ENCODE measurements around the gene ACLY. TPM values are rescaled to one million over a fixed set of nuclear protein-coding genes. Genes with fewer than 3 reads are reported as not detected.

The ACLY gene
- total RNA-seq, 2 experiments from 2014 or later = 185 to 186 TPM

DNA sequence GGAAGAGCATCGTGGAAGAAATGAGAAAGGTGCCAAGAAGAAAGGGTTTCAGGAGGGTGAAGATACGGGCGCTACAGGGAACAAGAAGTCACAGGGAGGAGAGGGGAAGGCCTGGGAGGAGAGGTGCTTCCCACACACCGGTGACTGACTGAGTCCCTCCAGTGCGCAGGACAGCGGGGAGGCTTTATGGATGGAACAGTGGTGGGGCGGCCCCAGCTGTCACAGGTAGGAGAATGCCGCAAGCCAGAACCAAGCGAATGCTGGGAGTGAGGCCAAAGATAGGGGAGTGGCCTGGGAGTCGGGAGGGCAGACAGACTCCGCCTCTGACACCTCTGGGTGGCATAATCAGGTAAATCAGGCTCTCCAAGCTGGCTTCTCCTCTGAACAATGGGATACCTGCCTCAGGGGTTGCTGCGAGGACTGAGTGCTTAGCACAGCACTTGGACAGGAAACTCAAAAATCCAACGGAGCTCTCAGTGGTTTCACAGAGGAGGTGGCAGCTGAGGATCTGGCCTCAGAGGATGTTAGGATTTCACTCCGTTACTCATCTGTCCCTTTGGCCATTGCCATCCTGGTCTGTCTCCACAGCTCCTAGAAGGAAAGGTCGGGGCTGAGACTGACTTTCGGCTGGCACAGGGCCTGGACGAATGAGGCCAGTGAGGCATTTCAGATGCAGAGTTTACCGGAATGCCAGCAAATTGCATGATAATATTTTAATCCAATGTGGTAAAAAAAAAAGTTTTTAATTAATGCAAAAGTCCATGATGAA, 47.1 kb upstream of the ACLY start:
- Mint-ChIP-seq H3K4me3 (peak overlapping the region; percentile 82), H3K27me3 (no peaks in the 10 kb centered on the region), H3K27ac (peak overlapping the region; percentile 88), H3K36me3 (ENCODE audit: low read depth) (peaks cover 11% of the 10 kb centered on the region), H3K9me3 (no peaks in the 10 kb centered on the region), H3K4me1 (ENCODE audit: low read depth) (peaks cover 35% of the 10 kb centered on the region)
- peak; percentile 59 for ATAC-seq
- TF ChIP-seq, protein P1, sequence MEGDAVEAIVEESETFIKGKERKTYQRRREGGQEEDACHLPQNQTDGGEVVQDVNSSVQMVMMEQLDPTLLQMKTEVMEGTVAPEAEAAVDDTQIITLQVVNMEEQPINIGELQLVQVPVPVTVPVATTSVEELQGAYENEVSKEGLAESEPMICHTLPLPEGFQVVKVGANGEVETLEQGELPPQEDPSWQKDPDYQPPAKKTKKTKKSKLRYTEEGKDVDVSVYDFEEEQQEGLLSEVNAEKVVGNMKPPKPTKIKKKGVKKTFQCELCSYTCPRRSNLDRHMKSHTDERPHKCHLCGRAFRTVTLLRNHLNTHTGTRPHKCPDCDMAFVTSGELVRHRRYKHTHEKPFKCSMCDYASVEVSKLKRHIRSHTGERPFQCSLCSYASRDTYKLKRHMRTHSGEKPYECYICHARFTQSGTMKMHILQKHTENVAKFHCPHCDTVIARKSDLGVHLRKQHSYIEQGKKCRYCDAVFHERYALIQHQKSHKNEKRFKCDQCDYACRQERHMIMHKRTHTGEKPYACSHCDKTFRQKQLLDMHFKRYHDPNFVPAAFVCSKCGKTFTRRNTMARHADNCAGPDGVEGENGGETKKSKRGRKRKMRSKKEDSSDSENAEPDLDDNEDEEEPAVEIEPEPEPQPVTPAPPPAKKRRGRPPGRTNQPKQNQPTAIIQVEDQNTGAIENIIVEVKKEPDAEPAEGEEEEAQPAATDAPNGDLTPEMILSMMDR (IDR thresholded peaks at IDR 0.05) = no peak
- intact Hi-C loops (cut with micrococcal nuclease) = no loop called here
- ChIA-PET CTCF (interaction anchor here (0.9 to 3.8 kb wide), 15 partner anchors 10 to 561 kb away, joined by 3 to 13 read pairs (median 4); partner anchors contain the start of genes DHX58, DNAJC7 and ODAD4), POLR2A (interaction anchor here (0.7 to 6.0 kb wide), 9 partner anchors 10 to 275 kb away, joined by 3 to 41 read pairs (median 5); partner anchors contain the start of gene DNAJC7)
- DNase-seq = peak; percentile 77

DNA sequence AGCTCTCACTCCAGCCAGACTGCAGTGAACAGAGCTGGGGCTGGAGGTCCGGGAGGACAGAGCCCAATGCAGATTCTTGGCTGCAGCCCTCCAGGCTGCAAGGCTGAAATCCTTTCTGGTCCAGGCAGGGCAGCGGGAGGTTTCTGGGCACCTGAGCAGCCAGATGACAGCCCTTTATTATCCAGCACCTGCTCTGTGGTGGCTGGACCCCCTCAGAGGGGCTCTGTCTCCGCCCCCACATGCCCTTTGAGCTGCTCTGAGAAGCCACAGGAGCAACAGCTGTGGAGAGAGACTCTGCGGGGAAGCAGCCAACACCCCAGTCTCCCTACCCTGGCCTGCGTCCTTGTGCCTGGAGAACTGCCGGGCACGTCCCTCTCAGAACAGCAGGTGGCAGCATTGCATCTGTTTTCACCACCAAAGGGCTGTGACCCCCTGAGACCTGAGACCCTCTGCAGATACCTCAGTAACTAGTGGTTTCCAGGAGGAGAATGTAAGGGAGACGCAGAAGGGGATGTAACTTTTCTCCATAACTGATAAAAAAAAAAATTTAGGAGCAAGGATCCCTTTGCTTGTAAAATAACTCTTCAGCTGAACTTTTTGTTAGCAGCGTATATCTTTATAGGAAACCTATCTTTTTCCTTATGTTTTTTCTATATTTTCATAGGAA, 44.1 kb upstream of the ACLY start:
- Mint-ChIP-seq H3K27me3 (no peaks in the 10 kb centered on the region), H3K27ac (no peak overlapping the region), H3K4me3 (no peak overlapping the region), H3K9me3 (no peaks in the 10 kb centered on the region), H3K4me1 (ENCODE audit: low read depth) (peaks cover 20% of the 10 kb centered on the region), H3K36me3 (ENCODE audit: low read depth) (peaks cover 1% of the 10 kb centered on the region)
- CTCF ChIA-PET = interaction anchor here (0.6 to 3.8 kb wide), 37 partner anchors 9 to 306 kb away, joined by 3 to 25 read pairs (median 4); partner anchors contain the start of genes ACLY, DHX58, DNAJC7 and NKIRAS2
- intact Hi-C loops (cut with micrococcal nuclease) = loop anchor here (5.0 kb wide), 1 partner anchor 154 kb away; no protein-coding TSS in a partner anchor
- TF ChIP-seq, protein P1 (IDR thresholded peaks at IDR 0.05) = peak; percentile 94
- DNase-seq = peak; percentile 86
- POLR2A ChIA-PET = interaction anchor here (0.6 to 0.7 kb wide), 3 partner anchors 11 to 590 kb away, joined by 3 to 4 read pairs (median 3); no protein-coding TSS in a partner anchor
- peak; percentile 22 for ATAC-seq

- Mint-ChIP-seq H3K4me1 (ENCODE audit: low read depth) (peaks cover 13% of the 10 kb centered on the region), H3K4me3 (no peak overlapping the region), H3K36me3 (ENCODE audit: low read depth) (no peaks in the 10 kb centered on the region), H3K27ac (no peak overlapping the region), H3K9me3 (no peaks in the 10 kb centered on the region), H3K27me3 (no peaks in the 10 kb centered on the region)
- DNase-seq (no peak), ATAC-seq (no peak)
- TF ChIP-seq, protein P1 (IDR thresholded peaks at IDR 0.05) = no peak
- ChIA-PET POLR2A (no interaction called here), CTCF (interaction anchor here (0.8 to 3.8 kb wide), 14 partner anchors 8 to 168 kb away, joined by 3 to 25 read pairs (median 6); partner anchors contain the start of genes DHX58, DNAJC7, NKIRAS2 and ODAD4)
- intact Hi-C loops (cut with micrococcal nuclease) = loop anchor here (5.0 kb wide), 1 partner anchor 155 kb away; no protein-coding TSS in a partner anchor
Measured at GRCh38 chr17:41962111-41962510, 43.4 kb upstream of the ACLY start.

DNA sequence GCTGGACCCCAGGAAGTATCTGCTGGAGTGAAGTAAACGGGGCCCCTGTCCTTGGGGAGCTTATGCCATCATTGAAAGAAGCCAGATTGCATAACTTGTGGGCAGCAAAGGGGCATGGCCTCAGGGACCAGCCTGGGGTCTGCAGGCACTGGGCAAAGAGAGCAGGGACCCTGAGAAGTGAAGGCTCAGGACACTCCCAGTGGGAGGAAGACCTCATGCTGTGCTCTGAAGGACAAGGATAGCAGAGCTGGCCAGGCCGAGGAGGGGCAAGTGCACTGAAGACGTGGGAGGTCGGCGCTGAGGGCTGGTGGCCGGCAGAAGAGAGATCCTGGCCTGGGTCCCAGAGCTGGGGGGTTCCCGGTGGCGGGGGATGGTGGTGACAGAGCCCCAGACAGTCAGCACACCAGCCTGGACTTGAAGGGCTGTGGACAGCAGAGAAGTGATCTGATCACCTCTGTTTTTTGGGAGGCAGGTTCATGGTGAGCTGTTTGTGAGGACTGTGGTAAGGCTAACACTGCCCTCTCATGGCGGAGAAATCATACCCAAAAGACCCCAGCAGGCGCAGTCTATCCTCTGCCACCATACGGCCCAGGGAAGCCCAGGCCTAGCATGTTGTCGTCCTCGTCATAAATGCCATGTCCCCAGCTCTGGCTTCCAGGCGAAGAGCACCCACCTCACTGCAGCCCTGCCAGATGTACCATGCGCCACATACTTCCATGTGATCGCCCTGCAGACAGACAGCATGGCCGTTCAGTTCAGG, 40.8 kb upstream of the ACLY start:
- TF ChIP-seq, protein P1 (IDR thresholded peaks at IDR 0.05) = no peak
- CTCF ChIA-PET = interaction anchor here (0.8 to 1.4 kb wide), 2 partner anchors 23 to 71 kb away, joined by 3 read pairs; no protein-coding TSS in a partner anchor
- Mint-ChIP-seq H3K27me3 (no peaks in the 10 kb centered on the region), H3K4me1 (ENCODE audit: low read depth) (no peaks in the 10 kb centered on the region), H3K27ac (no peak overlapping the region), H3K36me3 (ENCODE audit: low read depth) (no peaks in the 10 kb centered on the region), H3K4me3 (no peak overlapping the region), H3K9me3 (no peaks in the 10 kb centered on the region)
- POLR2A ChIA-PET = interaction anchor here (1.1 to 1.4 kb wide), 2 partner anchors 13 to 27 kb away, joined by 3 read pairs; no protein-coding TSS in a partner anchor
- intact Hi-C loops (cut with micrococcal nuclease) = loop anchor here (5.0 kb wide), 1 partner anchor 158 kb away; no protein-coding TSS in a partner anchor
- ATAC-seq (no peak), DNase-seq (peak; percentile 24)
